Suprapubic skin (tissue), 4 donors: ENCODE measurements around the gene HEPACAM.

Experiments
- CTCF ChIP-seq, 2 donors: fragments of 200-600 bp in 1 of 2; fragments of 450-650 bp in 1 of 2; sonication (generic) in 1 of 2; IDR thresholded peaks; one replicate each; pipeline ENCODE4 v1.5.1; 2016 to 2019; ENCODE audit warnings: antibody characterized with exemption in 2 of 2, mild to moderate bottlenecking in 1 of 2, moderate library complexity in 1 of 2
- POLR2A ChIP-seq, 2 donors: fragments of 450-650 bp; IDR thresholded peaks; one replicate each; pipeline ENCODE4 v1.6.1; 2017; ENCODE audit warnings: antibody characterized with exemption in 2 of 2, mild to moderate bottlenecking in 2 of 2, moderate library complexity in 2 of 2
- POLR2AphosphoS5 ChIP-seq, 3 donors: sonication (generic); formaldehyde crosslinking; IDR thresholded peaks; one replicate each; pipeline ENCODE4 v1.6.1; 2017; ENCODE audit warnings: antibody characterized with exemption in 3 of 3

GRCh38 chr11:124872280-124872679, 63.6 kb downstream of the HEPACAM start:
- TF ChIP-seq CTCF (IDR thresholded peaks at IDR 0.05) (no peak), POLR2AphosphoS5 (IDR thresholded peaks at IDR 0.05) (no peak), POLR2A (IDR thresholded peaks at IDR 0.05) (no peak)
